ENCODE results near the gene PER2. TPM values are rescaled to one million over a fixed set of nuclear protein-coding genes. Genes with fewer than 3 reads are reported as not detected.

Gene PER2
- total and polyA plus RNA-seq, 10 of the 15 experiments (the other 5 are each of a cell fraction or from before 2014, with no cell fraction given), result 1.5 to 15.1 (median 4.6) TPM

- TF ChIP-seq SKIL (IDR thresholded peaks at IDR 0.05; ENCODE audit: low read depth, poor library complexity, severe bottlenecking) (no peak), POU2F2 (IDR thresholded peaks at IDR 0.05; ENCODE audit: borderline replicate concordance, low read depth, low read length) (peak; percentile 98), TARDBP (IDR thresholded peaks at IDR 0.05; ENCODE audit: borderline replicate concordance) (no peak; the same call in 1 of the 2 replicates), IRF5 (IDR thresholded peaks at IDR 0.05; ENCODE audit: borderline replicate concordance) (no peak), ZNF687 (IDR thresholded peaks at IDR 0.05) (peak; percentile 75), ZZZ3 (IDR thresholded peaks at IDR 0.05; ENCODE audit: control insufficient read depth, insufficient read length, low read depth) (no peak), SIX5 (IDR thresholded peaks at IDR 0.05; ENCODE audit: low read depth, low read length, severe bottlenecking) (peak; percentile 50), TAF1 (IDR thresholded peaks at IDR 0.05; ENCODE audit: borderline replicate concordance, low read depth, low read length) (peak; percentile 73), GATAD2B (conservative IDR thresholded peaks at IDR 0.05; ENCODE audit: low read depth) (peak; percentile 74; the same call in 1 of the 2 replicates), NFIC (IDR thresholded peaks at IDR 0.05; ENCODE audit: low read depth, low read length) (no peak), GABPA (IDR thresholded peaks at IDR 0.05; ENCODE audit: low read depth) (0 out of 2 replicates have a peak, but pooled peaks have one; percentile 25), ZBTB4 (CRISPR knock-in tag; IDR thresholded peaks at IDR 0.05) (no peak), NFYB (IDR thresholded peaks at IDR 0.05; ENCODE audit: insufficient read depth, low read depth, low read length) (peak; percentile 92), SRF (IDR thresholded peaks at IDR 0.05; ENCODE audit: low read depth in 2 of 2, low read length in 2 of 2) (0 out of 4 replicates have a peak, but pooled peaks of 1 of the 2 experiments have one; percentile 9), HDGF (IDR thresholded peaks at IDR 0.05) (no peak)
Observed at GRCh38 chr2:238288650-238289573, 502 bp upstream of the PER2 start (continued).

All from GM12878 (cell line).